ENCODE data around the gene SLC4A2.

DNA sequence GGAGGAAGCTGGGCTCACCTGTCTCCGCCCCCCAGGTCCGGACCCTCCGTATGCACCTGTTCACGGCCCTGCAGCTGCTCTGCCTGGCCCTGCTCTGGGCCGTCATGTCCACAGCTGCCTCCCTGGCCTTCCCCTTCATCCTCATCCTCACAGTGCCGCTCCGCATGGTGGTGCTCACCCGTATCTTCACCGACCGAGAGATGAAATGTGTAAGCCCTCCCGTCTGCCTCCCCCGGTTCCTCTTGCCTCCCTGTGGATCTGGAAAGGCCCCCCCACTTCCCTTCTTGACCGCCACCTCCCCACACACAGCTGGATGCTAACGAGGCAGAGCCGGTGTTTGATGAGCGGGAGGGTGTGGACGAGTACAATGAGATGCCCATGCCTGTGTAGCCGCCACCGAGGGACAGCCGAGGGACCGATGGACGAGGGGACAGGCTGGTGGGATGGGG is 16.6 kb downstream of the SLC4A2 start:
- TF ChIP-seq CTCF (IDR thresholded peaks at IDR 0.05), result no peak
- TF ChIP-seq POLR2A (IDR thresholded peaks at IDR 0.05), result no peak
